GM06990 (cell line): ENCODE measurements around the gene IRS1.

Source experiments
- DNase-seq: peaks from one replicate; pipeline ENCODE4 v3.0.0-alpha.2; 2011; ENCODE audit not compliant: insufficient read length; ENCODE audit errors: extremely low read depth
- H3K27me3 ChIP-seq: replicated peaks from 2 replicates; pipeline ENCODE4 v1.6.0; 2011; ENCODE audit warnings: low read length; ENCODE audit not compliant: control insufficient read depth, insufficient read depth
- H3K36me3 ChIP-seq: 2 replicates; pipeline ENCODE4 v1.5.1; 2011; ENCODE audit warnings: low read length; ENCODE audit not compliant: control insufficient read depth, insufficient read depth
- H3K4me3 ChIP-seq: replicated peaks from 2 replicates; pipeline ENCODE4 v1.5.1; 2011; ENCODE audit warnings: low read depth, mild to moderate bottlenecking, control low read depth, low read length
- CTCF ChIP-seq: IDR thresholded peaks from 2 replicates; pipeline ENCODE4 v1.5.1; 2011; ENCODE audit warnings: low read length, control low read depth, mild to moderate bottlenecking, inconsistent platforms; ENCODE audit not compliant: insufficient read depth, poor library complexity, severe bottlenecking

IRS1 gene

GRCh38 chr2:226698671-226699070 lies 100.9 kb downstream of the IRS1 start:
- Histone ChIP-seq H3K36me3 (no peaks in the 10 kb centered on the region), H3K4me3 (no peak overlapping the region), H3K27me3 (no peaks in the 10 kb centered on the region)
- no peak for TF ChIP-seq CTCF
- DNase-seq: no peak

DNA sequence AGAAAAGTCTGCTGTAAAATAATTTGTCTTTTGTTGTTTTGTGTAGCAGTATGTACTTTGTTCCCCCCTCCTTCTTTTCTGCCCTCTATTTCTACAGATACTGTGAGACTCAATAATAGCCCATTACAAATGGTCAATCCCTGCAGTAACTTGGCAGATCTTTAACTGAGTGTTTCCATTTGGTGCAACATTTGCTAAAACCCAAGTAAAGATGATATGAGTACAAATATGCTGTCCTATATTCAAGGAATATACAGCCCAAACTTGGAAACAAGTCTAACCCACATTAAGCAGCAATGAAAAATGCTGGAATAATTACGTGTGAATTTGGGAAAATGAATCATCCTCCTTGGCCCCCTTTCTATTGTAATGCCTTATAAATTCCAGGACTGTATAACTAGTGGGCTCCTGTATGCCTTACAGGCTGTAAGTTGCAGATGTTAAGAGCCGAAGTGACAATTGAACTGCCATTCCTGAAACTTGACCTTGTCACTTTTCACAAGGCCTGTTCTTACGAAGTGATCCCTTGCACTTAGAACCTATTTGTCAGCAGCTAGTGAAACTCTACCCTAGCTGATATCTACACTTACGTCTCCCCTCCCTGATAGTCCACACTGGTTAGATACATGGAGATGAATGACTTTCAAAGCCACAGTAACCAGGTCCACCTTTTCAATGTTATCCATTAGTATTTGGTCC lies 104.9 kb downstream of the IRS1 start:
- TF ChIP-seq CTCF: no peak
- Histone ChIP-seq H3K27me3 (no peaks in the 10 kb centered on the region; the same call in 1 of the 2 replicates), H3K4me3 (no peak overlapping the region), H3K36me3 (no peaks in the 10 kb centered on the region)
- DNase-seq: no peak

DNA sequence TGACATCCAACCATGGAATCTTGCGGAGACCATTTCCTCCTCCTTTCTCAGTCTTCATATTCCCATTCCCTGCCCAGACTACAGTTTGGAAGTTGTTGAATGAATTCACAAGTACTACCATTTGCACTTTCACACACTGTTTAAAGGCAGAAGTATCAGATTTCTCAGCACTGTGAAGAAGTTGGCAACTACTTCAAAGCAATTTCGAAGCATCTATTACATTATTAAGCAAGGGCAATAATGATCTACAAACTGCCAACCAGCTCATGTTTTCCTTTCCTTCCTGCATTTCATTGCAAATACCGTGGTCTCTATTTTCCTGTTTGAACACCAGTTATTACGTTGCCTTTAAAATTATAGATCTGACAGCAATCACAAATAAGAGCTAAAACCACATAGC lies 105.5 kb downstream of the IRS1 start:
- Histone ChIP-seq H3K36me3 (no peaks in the 10 kb centered on the region), H3K4me3 (no peak overlapping the region), H3K27me3 (no peaks in the 10 kb centered on the region; the same call in 1 of the 2 replicates)
- no peak for DNase-seq
- no peak for TF ChIP-seq CTCF

DNA sequence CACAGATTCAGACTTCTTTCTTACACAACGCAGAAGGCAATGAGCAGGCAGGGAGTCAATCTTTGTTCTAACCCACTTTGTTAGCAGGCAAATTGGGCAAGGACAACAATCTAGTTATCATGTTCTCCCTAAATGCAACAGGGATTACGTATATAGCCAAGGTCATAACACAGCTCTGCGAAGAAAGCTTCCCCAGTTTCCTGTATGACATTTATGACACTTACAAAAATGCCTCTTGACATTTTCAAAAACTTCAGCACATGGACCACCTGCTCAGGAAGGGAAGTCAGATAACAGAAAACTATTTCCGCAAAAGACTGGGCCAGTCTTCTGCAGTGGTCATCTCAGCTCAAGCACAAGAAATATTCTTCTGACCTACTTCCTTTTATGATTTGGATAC lies 106.1 kb downstream of the IRS1 start:
- Histone ChIP-seq H3K27me3 (no peaks in the 10 kb centered on the region; the same call in 1 of the 2 replicates), H3K4me3 (no peak overlapping the region), H3K36me3 (no peaks in the 10 kb centered on the region)
- no peak for DNase-seq
- TF ChIP-seq CTCF: no peak

DNA sequence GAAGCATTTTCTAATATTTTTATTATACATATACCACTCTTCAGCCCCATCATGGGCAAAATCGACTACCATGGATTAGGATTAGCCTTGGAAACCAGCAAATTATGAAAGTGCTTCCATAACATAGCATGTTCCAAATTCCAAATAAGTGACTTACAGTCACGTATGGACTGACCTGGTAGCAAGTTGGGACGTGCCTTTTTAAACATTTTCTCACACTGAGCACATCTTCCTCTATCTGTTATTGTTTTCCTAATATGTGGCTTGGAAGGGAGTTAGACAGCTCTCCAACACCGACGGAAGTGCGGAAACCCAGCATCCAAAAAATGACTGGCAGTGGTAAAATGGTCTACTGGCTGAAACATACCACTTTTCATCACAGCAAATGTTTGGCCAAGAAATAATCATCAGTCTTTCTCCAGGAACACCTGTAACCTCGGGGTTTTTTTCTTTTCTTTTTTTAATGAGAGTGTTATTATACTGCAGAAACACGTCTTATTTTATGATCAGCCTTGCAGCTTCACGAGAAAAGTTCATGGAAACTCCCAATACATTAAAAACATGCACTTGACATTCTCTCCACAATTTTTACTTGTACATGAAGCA lies 107.0 kb downstream of the IRS1 start:
- H3K27me3 ChIP-seq: no peaks in the 10 kb centered on the region; the same call in 1 of the 2 replicates
- H3K4me3 ChIP-seq: no peak overlapping the region
- no peak for DNase-seq
- H3K36me3 ChIP-seq: no peaks in the 10 kb centered on the region
- TF ChIP-seq CTCF: no peak
